HCT116 (cell line): ENCODE results near the gene ORMDL3.

Source experiments
- CTCF ChIP-seq, 3 experiments: fragments of 200-600 bp in 1 of 3; sonication (generic) in 1 of 3; IDR thresholded peaks in 2 of 3; conservative IDR thresholded peaks in 1 of 3; 2 replicates each; pipeline ENCODE4 v1.5.1; 2012 to 2017; ENCODE audit warnings: low read depth in 2 of 3, low read length in 2 of 3, antibody characterized with exemption in 1 of 3, borderline replicate concordance in 1 of 3, control low read depth in 1 of 3, mild to moderate bottlenecking in 1 of 3, mixed read lengths in 1 of 3, mixed run types in 1 of 3, moderate library complexity in 1 of 3; ENCODE audit not compliant: insufficient read depth in 1 of 3
- TCF7L2 ChIP-seq: IDR thresholded peaks from 2 replicates; pipeline ENCODE4 v1.7.0; 2011; ENCODE audit warnings: borderline replicate concordance, inconsistent platforms; ENCODE audit not compliant: insufficient read depth, insufficient read length; ENCODE audit errors: extremely low read depth

GRCh38 chr17:39972271-39972670 lies 44.9 kb upstream of the ORMDL3 start:
- no peak for TF ChIP-seq CTCF (IDR thresholded peaks at IDR 0.05 in 2 of 3, conservative IDR thresholded peaks at IDR 0.05 in 1 of 3; ENCODE audit: borderline replicate concordance in 1 of 3, insufficient read depth in 1 of 3, low read depth in 2 of 3, low read length in 2 of 3)
- TF ChIP-seq TCF7L2: no peak
